Heart right ventricle (tissue), 16 donors: ENCODE results near the gene RIPOR2. TPM values are rescaled to one million over a fixed set of nuclear protein-coding genes. Genes with fewer than 3 reads are reported as not detected.

Experiments
- ATAC-seq, 8 donors: fragments of 200-7000 bp; cut with Tn5 transposase; one replicate each; pipeline ENCODE4 v1.9.1; 2020; ENCODE audit warnings: mild to moderate bottlenecking in 8 of 8, moderate library complexity in 8 of 8, moderate number of reproducible peaks in 1 of 8
- DNase-seq, 2 donors: peaks; one replicate each; pipeline ENCODE4 v3.0.0-alpha.2; 2020
- H3K27ac ChIP-seq, 10 donors: fragments of 200-600 bp; sonication (generic) in 2 of 10; one replicate each; pipeline versions ENCODE4 v1.5.0 to v1.8.0; 2020 to 2022; ENCODE audit warnings: mild to moderate bottlenecking in 3 of 10
- H3K27me3 ChIP-seq, 7 donors: fragments of 200-600 bp; one replicate each; pipeline ENCODE4 v1.8.0; 2021 to 2022; ENCODE audit warnings: mild to moderate bottlenecking in 2 of 7
- H3K36me3 ChIP-seq, 9 donors: fragments of 200-600 bp; sonication (generic) in 1 of 9; one replicate each; pipeline versions ENCODE4 v1.5.0 to v1.8.0; 2020 to 2022; ENCODE audit warnings: mild to moderate bottlenecking in 2 of 9
- H3K4me1 ChIP-seq, 9 donors: fragments of 200-600 bp; sonication (generic) in 1 of 9; one replicate each; pipeline versions ENCODE4 v1.5.0 to v1.8.0; 2020 to 2022; ENCODE audit warnings: mild to moderate bottlenecking in 4 of 9
- H3K4me3 ChIP-seq, 10 donors: fragments of 200-600 bp; sonication (generic) in 2 of 10; one replicate each; pipeline versions ENCODE4 v1.5.0 to v1.8.0; 2020 to 2022; ENCODE audit warnings: mild to moderate bottlenecking in 7 of 10, moderate library complexity in 2 of 10
- H3K9me3 ChIP-seq, 11 donors: fragments of 200-600 bp in 10 of 11; sonication (generic) in 2 of 11; one replicate each; pipeline versions ENCODE4 v1.5.0 to v1.8.0; 2013 to 2022; ENCODE audit warnings: mild to moderate bottlenecking in 2 of 11, control low read depth in 1 of 11, moderate library complexity in 1 of 11
- CTCF ChIP-seq, 9 donors: fragments of 200-600 bp; sonication (generic) in 2 of 9; IDR thresholded peaks; one replicate each; pipeline versions ENCODE4 v1.5.0 to v1.8.0; 2021 to 2022; ENCODE audit warnings: antibody characterized with exemption in 9 of 9, mild to moderate bottlenecking in 5 of 9, moderate library complexity in 1 of 9
- WGBS, 2 donors: extraction: QIAGEN DNeasy Blood & Tissue Kit; methylation state at CpG; one replicate each; pipeline ENCODE4 v1.1.7; 2013; ENCODE audit warnings: inconsistent platforms in 1 of 2; 5-methylcytosine and 5-hydroxymethylcytosine counted together
- intact Hi-C, 10 donors: fragments of 100-400 bp; cut with DNase I; formaldehyde crosslinking; loops; one replicate each; pipeline versions ENCODE4 v1.11.1 to v1.14.2; 2022
- polyA plus RNA-seq, 2 donors: library from polyadenylated mRNA; stranded (reverse); fragments of 200-250 nt; gene quantifications; one replicate each; pipeline ENCODE4 v1.2.3, GENCODE V29; 2013
- total RNA-seq, 10 donors: library from RNA; stranded (reverse); fragmentation: NEBNext Ultra II Directional in 3 of 10; extraction: Animal tissue kit (Norgen Biotek cat#: 25700) in 3 of 10; gene quantifications; one replicate each; pipeline versions ENCODE4 v1.2.1 to v1.2.4, GENCODE V29; 2021 to 2023
- donor health status: Arrhythmogenic right ventricular cardiomyopathy.
- donor health status: ischemic (EF 13 %, LVEDD 7.1; RV severe dilation, severe dysfunction).
- donor health status: healthy with polysubstance abuse.
- donor health status: DM: no; HTN: yes; CAD: no.
- donor health status: DM: no; HTN: no; CAD: no.
- donor health status: ischemic (EF 25% LVEDD 6.9; RV normal size, moderate dysfunction).
- donor health status: ischemic (EF 25% LVEDD 5.7; RV mildly dilated, moderate dysfunction).
- donor health status: healthy.
- donor health status: DM: yes; HTN: yes; CAD: no.
- donor health status: Ischemic cardiomyopathy.
- donor health status: ischemic (EF 35%, LVEDD 5.7; RV mildly dilated, moderate dysfunction).
- donor health status: nonischemic (EF 11% LVEDD 7.7; RV severe dilation, severe dysfunction).
- donor health status: DM: yes; HTN: yes; CAD: no.
- donor health status: PGD.
- donor health status: ischemic (EF 29% LVEDD 5.4; RV normal size, mild dysfunction).
- donor health status: nonischemic (EF 23%, LVEDD 6.1; RV moderate dilation, normal function).

RIPOR2 gene
- total and polyA plus RNA-seq, 12 donors: 1.2 to 14.5 (median 3.6) TPM

DNA sequence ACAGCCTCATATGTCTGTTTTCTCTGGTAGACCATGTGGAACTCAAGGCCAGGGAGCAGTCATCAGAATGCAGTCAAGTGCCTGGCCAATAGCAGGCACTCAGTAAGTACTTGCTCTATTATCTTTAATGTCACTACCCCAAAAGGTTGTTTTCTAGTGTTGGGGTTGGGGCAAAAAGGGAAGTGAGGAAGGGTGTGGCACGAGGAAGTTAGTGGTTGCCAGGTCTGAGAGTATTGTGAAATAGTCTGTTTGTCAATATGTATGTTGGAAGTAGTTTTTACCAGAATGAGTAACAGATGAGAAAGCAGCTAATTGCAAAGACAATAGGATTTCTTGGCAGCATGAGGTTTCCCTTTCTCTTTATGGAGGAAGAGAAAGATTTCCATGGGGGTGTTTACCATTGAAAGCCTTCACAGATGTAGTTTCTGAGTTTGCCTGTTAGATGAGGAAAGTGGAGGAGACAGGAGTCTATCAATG, 77.5 kb downstream of the RIPOR2 start:
- peak overlapping the region in 4 of 10 donors; percentile 17 to 88 (median 54) for H3K27ac ChIP-seq
- intact Hi-C loops: loop anchor here in 7 of 10 donors (5.0 kb wide), 4 partner anchors 49 to 214 kb away; no protein-coding TSS in a partner anchor
- peak in 5 of 8 donors; percentile 17 to 80 (median 58) for ATAC-seq
- H3K36me3 ChIP-seq: peaks cover 0 to 85% (median 9%) of the 10 kb centered on the region in 9 donors
- H3K4me3 ChIP-seq: no peak overlapping the region
- no peaks in the 10 kb centered on the region for H3K27me3 ChIP-seq
- DNase-seq: no peak
- peaks cover 0 to 67% (median 16%) of the 10 kb centered on the region in 9 donors for H3K4me1 ChIP-seq
- no peaks in the 10 kb centered on the region for H3K9me3 ChIP-seq
- TF ChIP-seq CTCF (IDR thresholded peaks at IDR 0.05): no peak
- 51 to 60% methylated on average over 1 of the region's 1 CpG for WGBS, 2 donors

- H3K9me3 ChIP-seq: no peaks in the 10 kb centered on the region
- DNase-seq: no peak
- peaks cover 0 to 63% (median 16%) of the 10 kb centered on the region in 9 donors for H3K4me1 ChIP-seq
- H3K36me3 ChIP-seq: peaks cover 0 to 85% (median 6%) of the 10 kb centered on the region in 9 donors
- H3K4me3 ChIP-seq: no peak overlapping the region
- 88 to 89% methylated on average over 7 of the region's 7 CpGs for WGBS, 2 donors
- TF ChIP-seq CTCF (IDR thresholded peaks at IDR 0.05): no peak
- no peak for ATAC-seq
- peak overlapping the region in 1 of 10 donors; percentile 88 for H3K27ac ChIP-seq
- intact Hi-C loops: loop anchor here (1.0 to 5.0 kb wide), 10 partner anchors 50 to 366 kb away; no protein-coding TSS in a partner anchor
- no peaks in the 10 kb centered on the region for H3K27me3 ChIP-seq
Observed at GRCh38 chr6:24856901-24857670, 78.7 kb downstream of the RIPOR2 start.

GRCh38 chr6:24856246-24856599, 79.5 kb downstream of the RIPOR2 start:
- ATAC-seq (no peak), DNase-seq (no peak)
- H3K27me3 ChIP-seq: no peaks in the 10 kb centered on the region
- 68 to 70% methylated on average over 5 of the region's 5 CpGs for WGBS, 2 donors
- peak in 1 of 9 donors; percentile 6 for TF ChIP-seq CTCF (IDR thresholded peaks at IDR 0.05)
- no peak overlapping the region for H3K4me3 ChIP-seq
- H3K36me3 ChIP-seq: peaks cover 0 to 85% (median 4%) of the 10 kb centered on the region in 9 donors
- intact Hi-C loops: loop anchor here (1.0 to 5.0 kb wide), 10 partner anchors 51 to 367 kb away; no protein-coding TSS in a partner anchor
- H3K9me3 ChIP-seq: no peaks in the 10 kb centered on the region
- H3K4me1 ChIP-seq: peaks cover 0 to 59% (median 16%) of the 10 kb centered on the region in 9 donors
- peak overlapping the region in 1 of 10 donors; percentile 88 for H3K27ac ChIP-seq

DNA sequence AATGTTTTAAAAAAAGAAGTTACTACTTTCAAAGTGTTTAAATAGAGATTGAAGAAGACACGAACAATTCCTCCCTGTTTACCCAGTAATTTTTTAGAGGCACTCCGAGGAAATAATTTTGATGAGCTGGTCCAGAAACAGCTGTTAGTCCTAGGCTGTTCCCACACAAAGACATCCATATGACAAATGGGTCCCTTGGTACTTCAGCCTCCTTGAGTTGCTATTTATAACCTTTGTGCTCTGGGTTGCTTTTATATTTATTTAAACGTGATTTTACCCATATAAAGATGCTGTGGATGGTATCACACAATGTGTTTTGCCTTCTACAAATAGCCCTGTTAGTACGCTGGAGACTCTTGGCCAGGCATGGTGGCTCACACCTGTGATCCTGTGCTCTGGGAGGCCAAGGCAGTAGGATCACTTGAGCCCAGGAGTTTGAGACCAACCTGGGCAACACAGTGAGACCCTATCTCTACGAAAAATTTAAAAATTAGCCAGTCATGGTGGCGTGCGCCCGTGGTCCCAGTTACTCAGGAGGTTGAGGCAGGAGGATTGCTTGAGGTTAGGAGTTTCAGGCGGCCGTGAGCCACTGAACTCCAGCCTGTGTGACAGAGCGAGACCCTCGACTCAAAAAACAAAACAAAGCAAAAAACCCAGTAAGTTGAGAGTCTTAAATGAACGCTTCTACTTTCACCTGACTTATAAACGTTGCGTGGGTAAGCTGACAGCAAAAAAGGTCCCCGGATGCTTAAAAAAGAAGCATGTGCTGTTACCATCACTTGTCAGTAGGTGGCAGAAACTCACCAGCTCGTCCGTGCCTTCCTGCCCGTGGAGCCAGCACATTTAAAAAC, 80.1 kb downstream of the RIPOR2 start:
- intact Hi-C loops: loop anchor here (1.0 to 5.0 kb wide), 10 partner anchors 52 to 367 kb away; no protein-coding TSS in a partner anchor
- 31 to 34% methylated on average over 19 of the region's 19 CpGs for WGBS, 2 donors

More for the DNA sequence above, 80.1 kb downstream of the RIPOR2 start:
- peak overlapping the region in 1 of 10 donors; percentile 4 for H3K4me3 ChIP-seq
- H3K27me3 ChIP-seq: no peaks in the 10 kb centered on the region
- peak overlapping the region in 5 of 10 donors; percentile 3 to 88 (median 50) for H3K27ac ChIP-seq
- H3K36me3 ChIP-seq: peaks cover 0 to 85% (median 3%) of the 10 kb centered on the region in 9 donors
- H3K4me1 ChIP-seq: peaks cover 0 to 56% (median 16%) of the 10 kb centered on the region in 9 donors
- ATAC-seq: peak; percentile 55 to 86 (median 70)
- TF ChIP-seq CTCF (IDR thresholded peaks at IDR 0.05): peak; percentile 83 to 96 (median 89)
- no peaks in the 10 kb centered on the region for H3K9me3 ChIP-seq
- peak; percentile 21 to 63 for DNase-seq
